SK-N-SH (cell line): Measurements from ENCODE around the gene FBXO7.

Experiments used
- CTCF ChIP-seq: fragments of 200-600 bp; sonication (generic); IDR thresholded peaks from 2 replicates; pipeline ENCODE4 v1.6.1; 2017; ENCODE audit warnings: antibody characterized with exemption, mild to moderate bottlenecking, moderate library complexity
- ELF1 ChIP-seq: IDR thresholded peaks from 2 replicates; pipeline ENCODE4 v1.4.0; 2012
- FOXJ3 ChIP-seq: sonication (generic); formaldehyde crosslinking; IDR thresholded peaks from 2 replicates; pipeline ENCODE4 v1.5.1; 2020; ENCODE audit warnings: mild to moderate bottlenecking, missing genetic modification reagents
- FOXM1 ChIP-seq: IDR thresholded peaks from 2 replicates; pipeline ENCODE4 v1.4.0; 2012; ENCODE audit warnings: low read depth, mild to moderate bottlenecking
- GABPA ChIP-seq: IDR thresholded peaks from 2 replicates; pipeline ENCODE4 v1.4.0; 2012; ENCODE audit warnings: low read depth, mild to moderate bottlenecking
- MEF2A ChIP-seq: IDR thresholded peaks from 2 replicates; pipeline ENCODE4 v1.4.0; 2012; ENCODE audit warnings: low read depth, borderline replicate concordance
- MXI1 ChIP-seq: IDR thresholded peaks from 2 replicates; pipeline ENCODE4 v1.6.1; 2012; ENCODE audit warnings: mild to moderate bottlenecking, low read depth, low read length, improper control_type of control experiment
- PBX3 ChIP-seq: IDR thresholded peaks from 2 replicates; pipeline ENCODE4; 2012
- POLR2AphosphoS5 ChIP-seq: IDR thresholded peaks from 2 replicates; pipeline ENCODE4 v1.6.1; 2012; ENCODE audit warnings: low read depth, low read length
- RAD21 ChIP-seq: IDR thresholded peaks from 2 replicates; pipeline ENCODE4 v1.6.1; 2012; ENCODE audit warnings: mild to moderate bottlenecking, low read length
- SIN3A ChIP-seq: IDR thresholded peaks from 2 replicates; pipeline ENCODE4 v1.6.1; 2012; ENCODE audit warnings: low read depth, mild to moderate bottlenecking, low read length, moderate library complexity, borderline replicate concordance
- TAF1 ChIP-seq: IDR thresholded peaks from 2 replicates; pipeline ENCODE4 v1.6.1; 2012; ENCODE audit warnings: low read depth, mild to moderate bottlenecking, low read length, moderate library complexity, borderline replicate concordance
- USF2 ChIP-seq: fragments of 150-350 bp; IDR thresholded peaks from 2 replicates; pipeline ENCODE4 v1.6.1; 2017; ENCODE audit warnings: antibody characterized with exemption, low read length, low read depth, borderline replicate concordance

- TF ChIP-seq CTCF: no peak
- TF ChIP-seq ELF1: no peak
- no peak for TF ChIP-seq PBX3
- TF ChIP-seq RAD21: no peak
- no peak for TF ChIP-seq POLR2AphosphoS5
- no peak for TF ChIP-seq FOXM1
- TF ChIP-seq USF2: no peak
- no peak for TF ChIP-seq SIN3A
- TF ChIP-seq TAF1: no peak
- TF ChIP-seq MEF2A: no peak
- no peak for TF ChIP-seq FOXJ3 (CRISPR knock-in tag)
- no peak for TF ChIP-seq GABPA
- no peak for TF ChIP-seq MXI1
These were observed 17.5 kb downstream of the FBXO7 start for GRCh38 chr22:32492111-32492510.
